Common myeloid progenitor, CD34-positive (primary cell): ENCODE measurements around the gene NAIP. TPM values are rescaled to one million over a fixed set of nuclear protein-coding genes. Genes with fewer than 3 reads are reported as not detected.
"Not testable (repeated sequence)": the region's sequence is repeated elsewhere in the genome, so short reads cannot be mapped to it uniquely, and the experiment has no call there.

Experiments
- CTCF ChIA-PET: fragments of 350-600 bp; sonication (Branson Sonifier 250); formaldehyde crosslinking; loops from one replicate; lab custom pipeline; 2021; ENCODE audit warnings: antibody characterized with exemption; lab: Charles Lee
- POLR2A ChIA-PET: fragments of 350-600 bp; sonication (Branson Sonifier 250); formaldehyde crosslinking; loops from one replicate; lab custom pipeline; 2021; ENCODE audit warnings: antibody characterized with exemption; lab: Charles Lee
- DNase-seq, 3 donors: peaks; one replicate each; pipeline versions ENCODE4 v3.0.0 to v3.0.0-alpha.2; 2013
- H3K27ac ChIP-seq, 2 experiments: 1 replicate in 1 of 2; 2 replicates in 1 of 2; pipeline ENCODE4 v1.7.0; 2013; ENCODE audit warnings: inconsistent platforms in 2 of 2, low read length in 2 of 2, mild to moderate bottlenecking in 2 of 2, low read depth in 1 of 2, moderate library complexity in 1 of 2; ENCODE audit not compliant: severe bottlenecking in 2 of 2, insufficient read depth in 1 of 2, poor library complexity in 1 of 2
- H3K27me3 ChIP-seq, 5 experiments: replicated peaks in 2 of 5; 1 replicate in 3 of 5; 2 replicates in 2 of 5; pipeline versions ENCODE4 v1.6.1 to v1.7.0; 2013; ENCODE audit warnings: low read length in 4 of 5, mild to moderate bottlenecking in 2 of 5, moderate library complexity in 2 of 5, inconsistent platforms in 1 of 5; ENCODE audit not compliant: insufficient read depth in 5 of 5, control insufficient read depth in 4 of 5
- H3K36me3 ChIP-seq, 4 experiments: 1 replicate in 2 of 4; 2 replicates in 2 of 4; pipeline versions ENCODE4 v1.6.1 to v1.7.0; 2013; ENCODE audit warnings: low read length in 3 of 4, control low read depth in 1 of 4, mild to moderate bottlenecking in 1 of 4; ENCODE audit not compliant: control insufficient read depth in 4 of 4, insufficient read depth in 4 of 4
- H3K4me1 ChIP-seq, 4 experiments: 1 replicate in 3 of 4; 2 replicates in 1 of 4; pipeline versions ENCODE4 v1.6.1 to v1.7.1; 2013; ENCODE audit warnings: low read length in 3 of 4, mild to moderate bottlenecking in 3 of 4, control low read depth in 1 of 4, inconsistent platforms in 1 of 4, moderate library complexity in 1 of 4; ENCODE audit not compliant: control insufficient read depth in 4 of 4, insufficient read depth in 4 of 4; ENCODE audit errors: control extremely low read depth in 1 of 4
- H3K4me3 ChIP-seq, 7 experiments: 1 replicate in 4 of 7; 2 replicates in 3 of 7; pipeline versions ENCODE4 v1.5.1 to v1.7.0; 2013; ENCODE audit warnings: mild to moderate bottlenecking in 7 of 7, low read length in 6 of 7, moderate library complexity in 6 of 7, inconsistent platforms in 2 of 7, low read depth in 2 of 7, control low read depth in 1 of 7; ENCODE audit not compliant: insufficient read depth in 4 of 7, control insufficient read depth in 1 of 7; ENCODE audit errors: extremely low read depth in 1 of 7
- H3K9me3 ChIP-seq, 5 experiments: 1 replicate in 4 of 5; 2 replicates in 1 of 5; pipeline versions ENCODE4 v1.6.1 to v1.7.1; 2013; ENCODE audit warnings: low read length in 4 of 5, mild to moderate bottlenecking in 2 of 5, inconsistent platforms in 1 of 5, low read depth in 1 of 5, moderate library complexity in 1 of 5; ENCODE audit not compliant: control insufficient read depth in 4 of 5, insufficient read depth in 2 of 5; ENCODE audit errors: control extremely low read depth in 1 of 5
- WGBS: methylation state at CpG from one replicate; pipeline ENCODE4 v1.1.5; 2013; ENCODE audit not compliant: insufficient coverage; 5-methylcytosine and 5-hydroxymethylcytosine counted together
- polyA plus RNA-seq: library from polyadenylated mRNA; unstranded; fragments of 120-200 nt; gene quantifications from one replicate; pipeline ENCODE4 v1.2.1, GENCODE V29; 2013

NAIP gene
- polyA plus RNA-seq: 29.7 TPM

DNA sequence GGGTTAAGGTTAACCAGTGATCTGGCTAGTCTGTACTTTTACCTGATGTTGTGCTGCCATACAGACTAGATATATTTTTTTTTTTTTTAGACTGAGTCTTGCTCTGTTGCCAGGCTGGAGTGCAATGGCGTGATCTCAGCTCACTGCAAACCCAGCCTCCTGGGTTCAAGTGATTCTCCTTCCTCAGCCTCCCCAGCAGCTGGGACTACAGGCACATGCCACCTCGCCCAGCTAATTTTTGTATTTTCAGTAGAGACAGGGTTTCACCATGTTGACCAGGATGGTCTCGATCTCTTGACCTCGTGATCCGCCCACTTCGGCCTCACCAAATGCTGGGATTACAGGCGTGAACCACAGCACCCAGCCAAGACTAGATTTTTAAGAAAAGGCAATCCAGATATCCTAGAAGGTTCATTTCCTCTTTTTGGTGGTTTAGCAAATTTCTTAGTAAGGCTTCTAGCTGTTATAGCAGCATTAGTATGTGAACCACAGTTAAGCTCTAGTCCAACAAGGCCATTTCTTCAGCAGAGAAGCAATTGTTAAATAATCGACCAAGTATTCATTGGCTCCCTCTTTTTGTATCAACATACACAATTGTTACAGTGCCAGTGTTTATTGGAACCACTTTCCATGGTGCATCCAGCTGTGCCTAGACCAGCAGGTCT lies at the start of gene NAIP:
TSS of gene NAIP (minus strand) at position 51 of the 665 bp plus-strand sequence. CDS start 12,424 bp downstream, outside the sequence.
- H3K4me1 ChIP-seq, DNase-seq, CTCF ChIA-PET, H3K36me3 ChIP-seq, H3K27me3 ChIP-seq, H3K4me3 ChIP-seq, POLR2A ChIA-PET, H3K27ac ChIP-seq, H3K9me3 ChIP-seq: not testable (repeated sequence)
- WGBS: no CpG with 5 or more reads among the region's 8 CpGs

GRCh38 chr5:71067262-71067928 lies 42.3 kb upstream of the NAIP start, which contains the start of gene GTF2H2:
Gene GTF2H2, minus strand, starts transcription at chr5:71067676. Its CDS starts 4,913 bp downstream, at chr5:71062763.
- H3K4me1 ChIP-seq, H3K27me3 ChIP-seq, H3K27ac ChIP-seq, CTCF ChIA-PET, POLR2A ChIA-PET, DNase-seq, H3K9me3 ChIP-seq, H3K4me3 ChIP-seq, H3K36me3 ChIP-seq: not testable (repeated sequence)
- no CpG with 5 or more reads among the region's 46 CpGs for WGBS

DNA sequence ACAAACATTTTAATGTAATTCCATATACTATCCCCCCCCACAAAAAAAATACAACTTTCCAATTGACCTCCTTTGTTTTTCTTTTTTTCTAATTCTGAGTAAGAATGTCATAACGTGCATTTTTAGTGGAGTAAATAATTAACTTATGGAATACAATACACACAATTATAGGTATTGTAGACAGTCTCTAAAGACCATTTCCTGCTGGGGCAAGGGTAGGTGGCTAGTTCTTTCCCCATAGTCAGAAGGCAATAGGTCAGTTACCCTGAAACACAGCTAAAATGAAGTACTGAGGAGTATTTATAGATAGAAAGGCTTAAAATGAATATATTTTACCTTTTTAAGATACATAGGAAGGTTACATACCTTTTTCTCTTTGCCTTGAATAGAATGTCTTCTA lies 36.2 kb upstream of the NAIP start:
- H3K4me3 ChIP-seq, H3K27ac ChIP-seq, CTCF ChIA-PET, H3K27me3 ChIP-seq, H3K9me3 ChIP-seq, POLR2A ChIA-PET, H3K36me3 ChIP-seq, H3K4me1 ChIP-seq, DNase-seq: not testable (repeated sequence)
- no CpG with 5 or more reads among the region's 1 CpG for WGBS

- POLR2A ChIA-PET, H3K4me1 ChIP-seq, DNase-seq, CTCF ChIA-PET, H3K4me3 ChIP-seq, H3K27ac ChIP-seq, H3K9me3 ChIP-seq, H3K36me3 ChIP-seq, H3K27me3 ChIP-seq: not testable (repeated sequence)
- WGBS: no CpG with 5 or more reads among the region's 3 CpGs
These were observed 34.3 kb upstream of the NAIP start for GRCh38 chr5:71059426-71059825.

- H3K36me3 ChIP-seq, H3K9me3 ChIP-seq, H3K27me3 ChIP-seq, DNase-seq, H3K4me3 ChIP-seq, POLR2A ChIA-PET, H3K4me1 ChIP-seq, CTCF ChIA-PET, H3K27ac ChIP-seq: not testable (repeated sequence)
- no CpG with 5 or more reads among the region's 2 CpGs for WGBS
These were observed 19.7 kb upstream of the NAIP start for GRCh38 chr5:71044808-71045207.

DNA sequence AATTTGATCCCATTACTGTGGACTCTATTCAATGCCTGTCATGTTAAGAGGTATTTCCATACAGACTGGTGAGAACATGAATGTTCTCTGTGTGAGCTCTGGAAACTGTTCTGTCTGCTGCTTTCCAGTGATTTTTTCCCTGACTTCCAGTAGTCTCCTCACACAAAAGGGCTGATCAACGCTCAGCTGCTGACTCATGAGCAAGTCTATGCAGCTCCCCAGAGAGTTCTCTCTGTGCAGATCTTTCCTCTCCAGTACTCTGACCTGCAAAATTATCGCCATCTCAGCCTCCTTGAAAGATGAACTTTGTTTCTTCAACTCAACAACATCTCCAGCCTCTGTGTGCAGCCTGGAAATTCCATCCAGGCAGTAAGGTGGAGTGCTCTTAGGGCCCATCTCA lies 19.0 kb upstream of the NAIP start:
- H3K9me3 ChIP-seq, H3K4me3 ChIP-seq, H3K36me3 ChIP-seq, H3K27me3 ChIP-seq, DNase-seq, CTCF ChIA-PET, POLR2A ChIA-PET, H3K4me1 ChIP-seq, H3K27ac ChIP-seq: not testable (repeated sequence)
- no CpG with 5 or more reads among the region's 2 CpGs for WGBS

DNA sequence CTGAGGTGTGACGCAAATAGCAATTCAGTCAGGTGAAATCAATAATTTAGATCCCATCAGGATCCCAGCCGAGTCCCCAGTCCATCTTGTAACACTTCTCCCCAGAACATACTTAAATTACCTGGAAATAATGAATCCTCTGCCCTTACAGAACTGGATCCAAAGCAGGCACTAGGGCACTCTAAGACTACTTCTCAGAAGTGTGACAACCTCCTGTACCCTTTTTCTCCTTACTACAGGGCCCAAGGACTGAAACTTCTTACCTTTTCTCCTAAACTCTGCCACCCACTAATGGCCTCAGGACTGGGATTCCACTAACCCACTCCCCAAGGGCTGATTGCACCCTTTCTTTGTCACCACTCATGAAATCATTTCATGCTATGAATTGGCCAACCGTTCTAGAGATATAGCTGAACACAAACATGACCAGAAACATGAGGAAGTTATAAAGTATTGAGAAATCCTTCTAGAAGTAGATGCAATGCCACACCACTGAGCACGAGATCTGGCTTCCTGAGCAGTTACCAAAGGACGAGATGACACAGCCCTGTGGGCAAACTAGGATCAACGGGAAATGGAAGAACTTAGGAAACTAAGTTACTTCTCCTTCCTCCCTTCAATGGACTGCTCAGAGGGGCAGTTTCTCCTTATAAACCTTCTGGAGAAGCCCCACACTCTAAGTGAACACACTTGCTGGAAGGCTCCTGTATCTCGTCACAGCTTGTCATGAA lies 6.1 kb upstream of the NAIP start:
- WGBS: no CpG with 5 or more reads among the region's 7 CpGs
- H3K9me3 ChIP-seq, H3K36me3 ChIP-seq, H3K4me1 ChIP-seq, POLR2A ChIA-PET, H3K27me3 ChIP-seq, H3K4me3 ChIP-seq, DNase-seq, CTCF ChIA-PET, H3K27ac ChIP-seq: not testable (repeated sequence)
